ENCODE data around the gene HTT. TPM values are rescaled to one million over a fixed set of nuclear protein-coding genes. Genes with fewer than 3 reads are reported as not detected.
A peak's percentile ranks its signal among the peaks of the same experiment; 100 is the strongest.

HTT gene
- total and polyA plus RNA-seq, 10 of the 15 experiments (the other 5 are each of a cell fraction or from before 2014, with no cell fraction given): 3.3 to 113 (median 43.3) TPM

DNA sequence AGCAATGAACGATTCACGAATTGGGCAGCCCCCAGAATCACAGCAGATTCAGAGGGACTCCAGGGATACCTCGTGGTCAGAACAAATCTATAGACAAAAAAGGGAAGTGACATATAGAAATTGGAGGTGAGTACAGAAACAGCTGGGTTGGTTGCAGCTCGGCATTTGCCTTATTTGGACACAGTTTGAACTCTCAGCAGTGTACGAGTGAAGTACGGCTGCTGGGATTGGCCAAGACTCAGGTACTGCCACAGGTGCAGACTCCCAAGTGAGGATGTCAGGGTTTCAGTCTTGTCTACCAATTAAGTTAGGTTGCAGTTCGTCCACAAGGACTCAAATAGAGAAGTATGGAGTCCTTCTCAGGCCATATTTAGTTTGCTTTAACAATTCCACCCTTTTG lies 28.3 kb upstream of the HTT start:
- peak; percentile 44 for ATAC-seq
- no peak for DNase-seq (ENCODE audit: low read depth, low spot score)
- H3K4me2 ChIP-seq (ENCODE audit: control insufficient read depth, insufficient read depth): no peak overlapping the region
- in situ Hi-C loops (cut with MboI): loop anchor here (5.0 kb wide), 1 partner anchor 36 kb away; no protein-coding TSS in a partner anchor
- peaks cover 12% of the 10 kb centered on the region for H3K79me2 ChIP-seq (ENCODE audit: control insufficient read depth, insufficient read depth, low read length)
- peaks cover 8% of the 10 kb centered on the region for H3K9me3 ChIP-seq (replicated peaks; ENCODE audit: control insufficient read depth, insufficient read depth, low read length)
- H3K27ac ChIP-seq (ENCODE audit: control insufficient read depth, insufficient read depth): peak overlapping the region; percentile 70
- ChIA-PET SMC1A (ENCODE audit: uncharacterized antibody, unreplicated experiment) (interaction anchor here (0.7 to 3.7 kb wide), 8 partner anchors 9 to 77 kb away, joined by 3 to 11 read pairs (median 4); no protein-coding TSS in a partner anchor), POLR2A (interaction anchor here (1.2 to 1.6 kb wide), 2 partner anchors 32 to 34 kb away, joined by 6 read pairs; no protein-coding TSS in a partner anchor), CTCF (interaction anchor here (0.7 to 4.3 kb wide), 16 partner anchors 10 to 1005 kb away, joined by 3 to 17 read pairs (median 4); no protein-coding TSS in a partner anchor), RAD21 (ENCODE audit: unreplicated experiment) (interaction anchor here (0.6 to 2.4 kb wide), 8 partner anchors 8 to 300 kb away, joined by 3 to 7 read pairs (median 4); no protein-coding TSS in a partner anchor)
- H3K4me1 ChIP-seq (ENCODE audit: control insufficient read depth, insufficient read depth, low read length): peaks cover 53% of the 10 kb centered on the region
- no peak overlapping the region for H3K9ac ChIP-seq (ENCODE audit: control insufficient read depth, insufficient read depth, low read length)
- H4K20me1 ChIP-seq (ENCODE audit: control insufficient read depth, insufficient read depth): no peaks in the 10 kb centered on the region
- no TSS peak for BruUV-seq (replicated peaks)
- intact Hi-C loops (cut with micrococcal nuclease; ENCODE audit: unreplicated experiment): loop anchor here (2.0 to 10.0 kb wide), 2 partner anchors 91 to 281 kb away; no protein-coding TSS in a partner anchor
- no peak overlapping the region for H2AFZ ChIP-seq (ENCODE audit: control insufficient read depth, low read depth, low read length)
- 17% methylated on average over 7 of the region's 7 CpGs for WGBS (ENCODE audit: insufficient coverage, insufficient replicate concordance, low lambda C conversion rate, missing lambda C conversion rate)
- FAIRE-seq: peak; percentile 44
- no peaks in the 10 kb centered on the region for H3K27me3 ChIP-seq (replicated peaks in 1 of 2; ENCODE audit: control insufficient read depth in 2 of 2, insufficient read depth in 2 of 2, low read length in 1 of 2)
- no peaks in the 10 kb centered on the region; a peak in 1 of 4 replicates for H3K36me3 ChIP-seq (ENCODE audit: control insufficient read depth in 2 of 2, insufficient read depth in 2 of 2, low read length in 1 of 2)
- H3K4me3 ChIP-seq: no peak overlapping the region; the same call in 1 of the 2 replicates
- TF ChIP-seq JUNB (IDR thresholded peaks at IDR 0.05): peak; percentile 36
- no peak for TF ChIP-seq GATAD2B (conservative IDR thresholded peaks at IDR 0.05; ENCODE audit: low read depth)
- TF ChIP-seq ZNF384 (IDR thresholded peaks at IDR 0.05; ENCODE audit: borderline replicate concordance, low read depth, low read length): no peak
- TF ChIP-seq ZNF217 (IDR thresholded peaks at IDR 0.05): no peak
- TF ChIP-seq, protein P1, sequence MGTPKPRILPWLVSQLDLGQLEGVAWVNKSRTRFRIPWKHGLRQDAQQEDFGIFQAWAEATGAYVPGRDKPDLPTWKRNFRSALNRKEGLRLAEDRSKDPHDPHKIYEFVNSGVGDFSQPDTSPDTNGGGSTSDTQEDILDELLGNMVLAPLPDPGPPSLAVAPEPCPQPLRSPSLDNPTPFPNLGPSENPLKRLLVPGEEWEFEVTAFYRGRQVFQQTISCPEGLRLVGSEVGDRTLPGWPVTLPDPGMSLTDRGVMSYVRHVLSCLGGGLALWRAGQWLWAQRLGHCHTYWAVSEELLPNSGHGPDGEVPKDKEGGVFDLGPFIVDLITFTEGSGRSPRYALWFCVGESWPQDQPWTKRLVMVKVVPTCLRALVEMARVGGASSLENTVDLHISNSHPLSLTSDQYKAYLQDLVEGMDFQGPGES (IDR thresholded peaks at IDR 0.05): no peak
- no peak for TF ChIP-seq HDAC6 (IDR thresholded peaks at IDR 0.05; ENCODE audit: unreplicated experiment)
- TF ChIP-seq TBL1XR1 (IDR thresholded peaks at IDR 0.05; ENCODE audit: low read depth, low read length): no peak
- no peak for TF ChIP-seq POLR2AphosphoS5 (IDR thresholded peaks at IDR 0.05; ENCODE audit: low read length)
- no peak for TF ChIP-seq SMAD1 (IDR thresholded peaks at IDR 0.05; ENCODE audit: low read depth, partially characterized antibody)
- no peak for TF ChIP-seq MEF2B (IDR thresholded peaks at IDR 0.05; ENCODE audit: partially characterized antibody, poor library complexity, severe bottlenecking)
- TF ChIP-seq NR2F1 (conservative IDR thresholded peaks at IDR 0.05): no peak
- no peak for TF ChIP-seq SREBF1 (IDR thresholded peaks at IDR 0.05; ENCODE audit: low read length)
- TF ChIP-seq FOXM1 (IDR thresholded peaks at IDR 0.05; ENCODE audit: low read depth, low read length): no peak
- no peak for TF ChIP-seq SUZ12 (IDR thresholded peaks at IDR 0.05; ENCODE audit: unreplicated experiment)
- peak; percentile 89 to 99 for TF ChIP-seq SRF (IDR thresholded peaks at IDR 0.05; ENCODE audit: low read depth in 2 of 2, low read length in 2 of 2)
- TF ChIP-seq HDAC2 (IDR thresholded peaks at IDR 0.05): no peak
- peak; percentile 92 for TF ChIP-seq TCF12 (IDR thresholded peaks at IDR 0.05; ENCODE audit: low read depth, low read length)
- TF ChIP-seq SPI1 (IDR thresholded peaks at IDR 0.05; ENCODE audit: borderline replicate concordance, insufficient read depth, low read depth, low read length): peak; percentile 96
- no peak for TF ChIP-seq EED (IDR thresholded peaks at IDR 0.05; ENCODE audit: low read depth)
- TF ChIP-seq CREB1 (IDR thresholded peaks at IDR 0.05; ENCODE audit: low read depth): no peak
- no peak for TF ChIP-seq STAT3 (IDR thresholded peaks at IDR 0.05; ENCODE audit: low read depth, low read length)
- no peak for TF ChIP-seq KLF5 (IDR thresholded peaks at IDR 0.05; ENCODE audit: partially characterized antibody)
- TF ChIP-seq MEF2A (IDR thresholded peaks at IDR 0.05; ENCODE audit: insufficient read depth, low read depth, low read length): 0 out of 2 replicates have a peak, but pooled peaks have one; percentile 11
- TF ChIP-seq JUND (IDR thresholded peaks at IDR 0.05; ENCODE audit: low read depth, low read length): no peak
- TF ChIP-seq ETV6 (conservative IDR thresholded peaks at IDR 0.05 in 1 of 2, IDR thresholded peaks at IDR 0.05 in 1 of 2; ENCODE audit: borderline replicate concordance in 1 of 2, low read depth in 1 of 2): no peak
- TF ChIP-seq SMARCA5 (IDR thresholded peaks at IDR 0.05): no peak
- no peak for TF ChIP-seq RB1 (IDR thresholded peaks at IDR 0.05; ENCODE audit: borderline replicate concordance)
- TF ChIP-seq TCF7 (IDR thresholded peaks at IDR 0.05; ENCODE audit: borderline replicate concordance): no peak
- no peak for TF ChIP-seq HCFC1 (IDR thresholded peaks at IDR 0.05; ENCODE audit: low read length)

Data from GM12878 (cell line).